ENCODE measurements around the gene MPRIP.

The MPRIP gene

DNA sequence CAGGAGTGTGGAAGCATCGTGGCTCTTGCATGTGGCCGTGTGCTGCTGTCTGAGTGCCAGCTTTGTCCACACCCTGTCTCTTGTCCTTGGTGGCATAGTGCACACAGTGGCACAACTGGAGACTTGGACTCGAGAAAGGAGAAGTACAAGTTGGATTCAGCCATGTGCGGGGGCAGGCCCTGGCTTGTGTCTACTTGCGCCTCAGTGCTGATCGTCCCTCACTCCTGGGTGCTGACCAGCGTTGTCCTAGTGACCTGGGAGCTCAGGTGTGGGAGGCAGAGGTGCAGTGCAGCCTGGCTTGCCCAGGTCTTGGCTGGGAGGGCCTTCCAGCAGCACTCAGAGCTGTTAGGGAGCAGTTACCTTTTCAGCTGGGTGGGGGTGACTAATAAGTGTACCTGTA is 20.6 kb downstream of the MPRIP start:
- Histone ChIP-seq H3K4me3 (replicated peaks; ENCODE audit: low read depth, low read length) (no peak overlapping the region), H3K27me3 (replicated peaks; ENCODE audit: control insufficient read depth, insufficient read depth, low read length) (no peaks in the 10 kb centered on the region), H3K36me3 (ENCODE audit: control insufficient read depth, insufficient read depth, low read length) (peaks cover 2% of the 10 kb centered on the region)
- DNase-seq (ENCODE audit: extremely low read depth, insufficient read length): no peak
- TF ChIP-seq, protein P1, sequence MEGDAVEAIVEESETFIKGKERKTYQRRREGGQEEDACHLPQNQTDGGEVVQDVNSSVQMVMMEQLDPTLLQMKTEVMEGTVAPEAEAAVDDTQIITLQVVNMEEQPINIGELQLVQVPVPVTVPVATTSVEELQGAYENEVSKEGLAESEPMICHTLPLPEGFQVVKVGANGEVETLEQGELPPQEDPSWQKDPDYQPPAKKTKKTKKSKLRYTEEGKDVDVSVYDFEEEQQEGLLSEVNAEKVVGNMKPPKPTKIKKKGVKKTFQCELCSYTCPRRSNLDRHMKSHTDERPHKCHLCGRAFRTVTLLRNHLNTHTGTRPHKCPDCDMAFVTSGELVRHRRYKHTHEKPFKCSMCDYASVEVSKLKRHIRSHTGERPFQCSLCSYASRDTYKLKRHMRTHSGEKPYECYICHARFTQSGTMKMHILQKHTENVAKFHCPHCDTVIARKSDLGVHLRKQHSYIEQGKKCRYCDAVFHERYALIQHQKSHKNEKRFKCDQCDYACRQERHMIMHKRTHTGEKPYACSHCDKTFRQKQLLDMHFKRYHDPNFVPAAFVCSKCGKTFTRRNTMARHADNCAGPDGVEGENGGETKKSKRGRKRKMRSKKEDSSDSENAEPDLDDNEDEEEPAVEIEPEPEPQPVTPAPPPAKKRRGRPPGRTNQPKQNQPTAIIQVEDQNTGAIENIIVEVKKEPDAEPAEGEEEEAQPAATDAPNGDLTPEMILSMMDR (IDR thresholded peaks at IDR 0.05; ENCODE audit: insufficient read depth, low read length, poor library complexity, severe bottlenecking): no peak

DNA sequence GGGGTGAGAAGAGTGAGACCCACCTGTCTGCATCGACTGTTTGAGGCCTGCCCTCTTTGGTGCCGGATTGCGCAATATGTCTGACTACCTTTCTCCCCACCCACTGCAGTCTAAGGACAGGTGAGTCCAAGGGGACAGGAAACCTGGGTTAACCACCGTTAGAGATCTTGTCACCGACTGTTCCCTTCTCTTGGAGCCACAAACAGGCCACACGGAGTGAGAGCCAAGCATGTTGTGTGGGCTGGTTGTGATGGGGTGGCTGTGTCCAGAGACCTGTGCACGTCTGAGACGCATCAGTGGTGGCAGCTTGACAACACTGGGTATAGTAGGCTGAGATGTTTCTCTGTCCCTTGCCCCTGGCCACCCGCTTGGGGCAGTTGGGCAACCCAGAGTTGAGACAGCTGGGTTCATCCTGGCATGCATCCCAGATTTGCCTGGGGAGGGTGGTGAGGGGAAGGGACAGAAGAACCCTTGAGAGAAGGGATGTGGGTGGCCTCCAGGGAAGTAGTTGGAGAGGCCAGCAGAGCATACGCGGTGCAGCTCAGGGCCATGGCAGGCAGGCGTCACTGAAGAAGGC is 21.4 kb downstream of the MPRIP start:
- DNase-seq (ENCODE audit: extremely low read depth, insufficient read length): no peak
- no peaks in the 10 kb centered on the region for H3K27me3 ChIP-seq (replicated peaks; ENCODE audit: control insufficient read depth, insufficient read depth, low read length)
- no peak overlapping the region for H3K4me3 ChIP-seq (replicated peaks; ENCODE audit: low read depth, low read length)
- peaks cover 2% of the 10 kb centered on the region for H3K36me3 ChIP-seq (ENCODE audit: control insufficient read depth, insufficient read depth, low read length)
- TF ChIP-seq, protein P1 (IDR thresholded peaks at IDR 0.05; ENCODE audit: insufficient read depth, low read length, poor library complexity, severe bottlenecking): no peak

DNA sequence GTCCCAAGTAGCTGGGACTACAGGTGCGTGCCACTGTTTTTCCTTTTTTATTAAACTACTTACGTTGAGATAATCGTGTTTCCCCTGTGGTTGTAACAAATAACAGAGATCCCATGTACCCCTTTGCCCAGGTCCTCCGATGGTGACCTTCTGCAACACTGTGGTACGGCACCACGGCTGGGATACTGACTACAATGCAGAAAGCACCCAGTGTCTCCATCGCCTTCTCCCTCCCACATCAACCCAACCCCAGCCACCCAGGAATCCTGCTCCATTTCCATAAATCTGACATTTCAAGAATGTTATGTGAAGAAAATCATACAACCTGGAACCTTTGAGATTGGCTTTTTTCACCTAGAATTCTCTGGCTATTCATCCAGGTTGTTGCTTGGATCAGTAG is 22.1 kb downstream of the MPRIP start:
- H3K27me3 ChIP-seq (replicated peaks; ENCODE audit: control insufficient read depth, insufficient read depth, low read length): no peaks in the 10 kb centered on the region
- H3K4me3 ChIP-seq (replicated peaks; ENCODE audit: low read depth, low read length): no peak overlapping the region
- no peak for DNase-seq (ENCODE audit: extremely low read depth, insufficient read length)
- peaks cover 2% of the 10 kb centered on the region for H3K36me3 ChIP-seq (ENCODE audit: control insufficient read depth, insufficient read depth, low read length)
- TF ChIP-seq, protein P1 (IDR thresholded peaks at IDR 0.05; ENCODE audit: insufficient read depth, low read length, poor library complexity, severe bottlenecking): no peak

DNA sequence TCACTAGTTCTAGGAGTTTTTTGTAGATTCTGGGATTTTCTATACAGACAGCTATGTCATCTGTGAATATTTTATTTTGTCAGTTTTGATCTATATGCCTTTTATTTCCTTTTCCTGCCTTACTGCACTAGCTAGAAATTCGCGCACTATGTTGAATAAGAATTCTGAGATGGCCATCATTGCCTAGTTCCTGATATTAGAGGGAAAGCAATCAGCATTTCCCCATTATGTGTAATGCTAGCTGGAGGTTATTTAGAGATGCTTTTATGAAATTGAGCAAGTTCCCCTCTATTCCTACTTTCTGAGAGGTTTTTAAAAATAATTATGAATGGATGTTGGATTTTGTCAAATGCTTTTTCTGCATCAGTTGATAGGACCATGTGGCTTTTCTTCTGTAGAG is 23.8 kb downstream of the MPRIP start:
- Histone ChIP-seq H3K27me3 (replicated peaks; ENCODE audit: control insufficient read depth, insufficient read depth, low read length) (no peaks in the 10 kb centered on the region), H3K36me3 (ENCODE audit: control insufficient read depth, insufficient read depth, low read length) (peaks cover 2% of the 10 kb centered on the region), H3K4me3 (replicated peaks; ENCODE audit: low read depth, low read length) (no peak overlapping the region)
- DNase-seq (ENCODE audit: extremely low read depth, insufficient read length): no peak
- TF ChIP-seq, protein P1 (IDR thresholded peaks at IDR 0.05; ENCODE audit: insufficient read depth, low read length, poor library complexity, severe bottlenecking): no peak

DNA sequence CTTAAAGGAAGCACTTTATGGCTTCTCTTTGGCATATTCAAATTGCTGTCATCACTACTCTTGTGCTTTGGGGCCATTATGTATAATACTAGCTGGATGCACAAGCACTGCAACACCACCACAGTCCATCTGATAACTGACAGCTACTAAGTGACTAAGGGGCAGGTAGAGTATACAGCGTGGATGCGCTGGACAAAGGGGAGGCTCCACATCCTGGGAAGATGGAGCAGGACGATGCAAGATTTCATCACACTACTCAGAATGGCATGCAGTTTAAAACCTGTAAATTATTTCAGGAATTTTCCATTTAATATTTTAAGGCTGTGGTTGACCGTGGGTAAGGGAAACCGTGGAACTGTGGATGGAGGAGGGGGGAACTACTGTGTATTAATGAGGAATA is 25.0 kb downstream of the MPRIP start:
- peaks cover 5% of the 10 kb centered on the region for H3K36me3 ChIP-seq (ENCODE audit: control insufficient read depth, insufficient read depth, low read length)
- H3K4me3 ChIP-seq (replicated peaks; ENCODE audit: low read depth, low read length): no peak overlapping the region
- no peak for DNase-seq (ENCODE audit: extremely low read depth, insufficient read length)
- H3K27me3 ChIP-seq (replicated peaks; ENCODE audit: control insufficient read depth, insufficient read depth, low read length): no peaks in the 10 kb centered on the region
- TF ChIP-seq, protein P1 (IDR thresholded peaks at IDR 0.05; ENCODE audit: insufficient read depth, low read length, poor library complexity, severe bottlenecking): no peak

DNA sequence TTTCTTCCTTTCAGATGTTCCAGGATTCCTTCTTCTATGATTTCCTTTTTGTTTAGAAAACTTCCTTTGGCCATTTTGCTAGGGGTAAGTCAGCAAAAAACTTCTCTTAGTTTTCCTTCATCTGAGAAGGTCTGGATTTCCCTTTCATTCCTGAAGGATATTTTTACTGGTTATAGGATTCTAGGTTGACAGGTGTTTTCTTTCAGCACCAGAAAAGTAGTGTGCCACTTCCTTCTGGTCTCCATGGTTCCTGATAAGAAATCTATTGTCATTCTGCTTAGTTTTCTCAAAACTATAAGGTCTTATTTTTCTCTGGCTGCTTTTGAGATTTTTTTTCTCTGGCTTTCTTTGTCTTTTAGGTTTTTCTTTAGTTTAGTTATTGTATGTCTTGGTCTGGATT is 27.6 kb downstream of the MPRIP start:
- TF ChIP-seq, protein P1 (IDR thresholded peaks at IDR 0.05; ENCODE audit: insufficient read depth, low read length, poor library complexity, severe bottlenecking): no peak
- no peak for DNase-seq (ENCODE audit: extremely low read depth, insufficient read length)

More for the DNA sequence above, 27.6 kb downstream of the MPRIP start:
- H3K36me3 ChIP-seq (ENCODE audit: control insufficient read depth, insufficient read depth, low read length): peaks cover 6% of the 10 kb centered on the region
- H3K4me3 ChIP-seq (replicated peaks; ENCODE audit: low read depth, low read length): no peak overlapping the region
- H3K27me3 ChIP-seq (replicated peaks; ENCODE audit: control insufficient read depth, insufficient read depth, low read length): no peaks in the 10 kb centered on the region
